GM08714 (cell line): ENCODE results near the gene EMD.
A peak's percentile ranks its signal among the peaks of the same experiment; 100 is the strongest.

Experiments used
- H3K4me3 ChIP-seq: fragments of 200-500 bp; sonication (Bioruptor generic); 2 replicates; pipeline ENCODE4 v1.5.1; 2014; ENCODE audit warnings: mild to moderate bottlenecking, low read length, inconsistent platforms
- ZNF274 ChIP-seq: IDR thresholded peaks from 2 replicates; pipeline ENCODE4 v1.6.1; 2012; ENCODE audit warnings: mild to moderate bottlenecking, low read depth, low read length

The EMD gene

GRCh38 chrX:154408659-154409221, 29.6 kb downstream of the EMD start:
- peak overlapping the region; percentile 62; the same call in 1 of the 2 replicates for H3K4me3 ChIP-seq

GRCh38 chrX:154409222-154409871, 30.3 kb downstream of the EMD start, which contains the start of gene DNASE1L1:
Gene DNASE1L1 (minus strand): TSS chrX:154409254. CDS start chrX:154405568, 3,686 bp downstream.
- H3K4me3 ChIP-seq = peak within 1 kb of the TSS; percentile 62; the same call in 1 of the 2 replicates
- TF ChIP-seq ZNF274 = no peak

More at GRCh38 chrX:154408659-154409221, 29.6 kb downstream of the EMD start:
- TF ChIP-seq ZNF274 = no peak

GRCh38 chrX:154411981-154412340, 32.9 kb downstream of the EMD start:
- no peak for TF ChIP-seq ZNF274

GRCh38 chrX:154412468-154412867, 33.4 kb downstream of the EMD start:
- TF ChIP-seq ZNF274 = no peak
- peak overlapping the region; percentile 76; the same call in 1 of the 2 replicates for H3K4me3 ChIP-seq

More at GRCh38 chrX:154411981-154412340, 32.9 kb downstream of the EMD start:
- peak overlapping the region; percentile 76 for H3K4me3 ChIP-seq

GRCh38 chrX:154413142-154413541, 34.0 kb downstream of the EMD start:
- no peak overlapping the region for H3K4me3 ChIP-seq
- no peak for TF ChIP-seq ZNF274

GRCh38 chrX:154417157-154417556, 38.1 kb downstream of the EMD start:
- H3K4me3 ChIP-seq = no peak overlapping the region
- TF ChIP-seq ZNF274 = no peak

- no peak for TF ChIP-seq ZNF274
- no peak overlapping the region for H3K4me3 ChIP-seq
These were observed 40.1 kb downstream of the EMD start for GRCh38 chrX:154419189-154419588.

GRCh38 chrX:154419688-154420401, 40.8 kb downstream of the EMD start:
- TF ChIP-seq ZNF274 = no peak

GRCh38 chrX:154420402-154420756, 41.3 kb downstream of the EMD start:
- no peak for TF ChIP-seq ZNF274

More at GRCh38 chrX:154419688-154420401, 40.8 kb downstream of the EMD start:
- no peak overlapping the region for H3K4me3 ChIP-seq

GRCh38 chrX:154426916-154427770, 48.0 kb downstream of the EMD start:
- TF ChIP-seq ZNF274 = no peak
- H3K4me3 ChIP-seq = no peak overlapping the region

More at GRCh38 chrX:154420402-154420756, 41.3 kb downstream of the EMD start:
- H3K4me3 ChIP-seq = no peak overlapping the region

GRCh38 chrX:154428176-154429171, 49.4 kb downstream of the EMD start, which contains the start of gene ATP6AP1:
Gene ATP6AP1 (plus strand): TSS chrX:154428677. CDS start chrX:154428693, 16 bp downstream.
- peak within 1 kb of the TSS; percentile 65; the same call in 1 of the 2 replicates for H3K4me3 ChIP-seq
- TF ChIP-seq ZNF274 = no peak

GRCh38 chrX:154429711-154430110, 50.6 kb downstream of the EMD start:
- H3K4me3 ChIP-seq = peak overlapping the region; percentile 4; the same call in 1 of the 2 replicates
- no peak for TF ChIP-seq ZNF274

GRCh38 chrX:154430479-154430878, 51.4 kb downstream of the EMD start:
- H3K4me3 ChIP-seq = no peak overlapping the region
- no peak for TF ChIP-seq ZNF274
